Hematopoietic multipotent progenitor cell treated with erythropoietin and hydrocortisone succinate and interleukin-3 and kit ligand, for 6 days (in vitro differentiated cells): Measurements from ENCODE around the gene ARSA.
"Not testable (repeated sequence)": the region's sequence is repeated elsewhere in the genome, so short reads cannot be mapped to it uniquely, and the experiment has no call there.

Experiments used
- DNase-seq: peaks from one replicate; pipeline ENCODE4 v3.0.0-alpha.2; 2015

The ARSA gene

GRCh38 chr22:50621356-50621880 lies 6.5 kb downstream of the ARSA start:
- DNase-seq: peak; percentile 72

- no peak for DNase-seq
Observed at GRCh38 chr22:50620593-50621355, 7.2 kb downstream of the ARSA start.

- DNase-seq: not testable (repeated sequence)
Observed at GRCh38 chr22:50614296-50614695, 13.7 kb downstream of the ARSA start.

DNA sequence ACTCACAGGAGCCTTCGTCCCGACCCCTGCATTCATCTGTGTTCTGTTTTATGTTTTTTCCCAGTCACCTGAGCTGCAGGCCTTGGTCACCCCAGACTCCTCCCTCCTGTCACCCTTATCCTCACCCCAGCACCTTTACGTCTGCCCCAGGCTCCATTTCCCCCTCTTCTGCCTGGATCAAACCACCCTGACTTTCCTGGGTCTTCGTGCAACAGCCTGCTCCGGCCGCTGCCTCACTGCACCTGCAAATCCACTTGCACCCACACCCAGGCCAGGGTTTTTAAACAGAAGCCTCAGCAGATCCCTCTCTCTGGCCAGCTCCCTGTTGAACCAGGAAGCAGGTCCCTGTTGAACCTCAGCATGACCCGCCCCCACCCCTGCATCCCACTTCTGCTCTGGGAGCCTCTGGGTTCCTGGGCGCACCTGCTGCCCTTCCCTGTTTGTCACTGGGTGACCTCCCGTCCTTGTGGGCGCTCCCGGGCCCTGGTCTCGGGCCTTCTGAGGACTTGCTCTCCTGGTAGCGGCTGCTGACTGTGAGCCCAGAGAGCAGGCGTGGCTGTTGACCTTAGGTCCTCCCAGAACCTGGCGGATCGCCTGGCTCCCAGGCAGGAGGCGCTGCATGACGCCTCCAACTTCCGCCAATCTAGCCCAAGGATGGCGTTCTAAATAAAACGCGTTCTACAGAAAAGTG lies 14.5 kb downstream of the ARSA start:
- DNase-seq: no peak

- DNase-seq: peak; percentile 30
Observed at GRCh38 chr22:50612528-50613221, 15.3 kb downstream of the ARSA start.

DNA sequence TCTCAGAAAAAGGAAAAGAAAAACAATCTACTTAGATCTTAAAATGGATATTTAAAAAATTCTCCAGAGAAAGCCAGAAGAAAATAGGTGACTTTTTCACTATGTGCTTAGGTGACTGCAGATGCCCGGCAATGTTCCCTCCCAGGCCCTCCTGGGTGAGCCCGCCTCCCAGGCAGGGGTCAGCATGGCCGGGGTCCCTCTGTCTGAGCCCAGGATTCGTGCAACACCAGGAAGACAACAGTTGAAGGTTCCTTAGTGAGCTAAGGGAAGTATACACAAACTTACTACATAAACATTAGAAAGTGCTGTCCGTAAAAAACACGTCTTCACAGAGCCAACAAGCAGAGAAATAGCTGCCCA lies 15.8 kb downstream of the ARSA start:
- DNase-seq: no peak

GRCh38 chr22:50611341-50612060 lies 16.5 kb downstream of the ARSA start:
- DNase-seq: no peak

DNA sequence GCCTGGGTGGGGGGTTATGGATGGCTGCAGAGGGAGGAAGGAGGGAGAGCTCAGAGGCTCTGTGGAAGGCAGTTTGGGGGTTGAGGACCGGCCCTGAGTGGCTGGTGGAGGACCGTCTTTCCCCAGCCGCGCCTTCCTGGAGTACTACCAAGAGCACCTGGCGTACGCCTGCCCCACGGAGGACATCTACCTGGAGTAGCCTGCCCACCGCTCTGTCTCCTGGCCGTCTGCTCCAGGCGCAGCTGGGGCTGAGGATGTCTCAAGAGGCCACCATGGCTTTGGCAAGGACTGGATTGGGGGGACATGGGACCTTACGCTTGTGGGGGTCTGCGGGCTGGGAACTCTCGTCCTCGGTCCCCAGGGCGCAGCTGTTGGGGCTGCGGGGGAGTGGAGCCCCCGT lies 17.4 kb downstream of the ARSA start:
- no peak for DNase-seq

DNA sequence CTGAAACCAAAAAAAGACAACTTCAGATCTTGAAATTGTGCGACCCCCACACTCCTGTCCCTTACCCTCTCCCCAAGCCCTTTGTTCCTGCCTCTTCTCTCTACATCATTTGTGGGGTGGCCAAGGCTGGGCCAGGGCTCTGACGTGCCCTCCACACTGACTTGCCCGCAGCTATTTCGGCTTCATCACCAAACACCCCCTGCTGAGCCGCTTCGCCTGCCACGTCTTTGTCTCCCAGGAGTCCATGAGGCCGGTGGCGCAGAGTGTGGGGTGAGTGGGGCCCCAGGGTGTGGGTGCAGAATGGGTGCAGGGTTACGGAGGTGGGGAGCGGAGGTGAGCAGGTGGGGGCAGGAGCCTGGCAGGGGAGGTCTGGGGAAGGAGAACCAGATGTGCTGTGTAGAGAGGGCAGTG lies 17.9 kb downstream of the ARSA start:
- no peak for DNase-seq

GRCh38 chr22:50609599-50609998 lies 18.4 kb downstream of the ARSA start:
- DNase-seq: no peak

GRCh38 chr22:50608996-50609395 lies 19.0 kb downstream of the ARSA start:
- no peak for DNase-seq

GRCh38 chr22:50608058-50608840 lies 19.7 kb downstream of the ARSA start:
- DNase-seq: not testable (repeated sequence)

DNA sequence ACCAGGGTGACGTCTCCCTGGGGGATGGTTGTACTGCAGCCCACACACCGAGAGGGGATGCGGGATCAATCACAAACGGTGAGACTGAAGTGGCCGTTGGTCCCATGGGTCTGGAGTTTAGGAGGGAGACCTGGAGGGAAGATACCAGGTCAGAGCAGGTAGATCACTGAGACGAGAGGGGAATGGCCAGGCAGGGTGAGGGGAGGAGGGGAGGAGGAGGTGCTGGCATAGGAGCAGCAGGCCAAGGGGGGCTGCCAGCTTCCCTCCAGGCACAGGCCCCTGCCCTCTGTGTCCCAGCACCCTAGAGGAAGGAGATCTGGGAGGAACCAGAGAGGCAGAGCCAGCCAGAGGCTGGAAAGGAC lies 20.3 kb downstream of the ARSA start:
- DNase-seq: no peak

- DNase-seq: no peak
Observed at GRCh38 chr22:50606946-50607658, 20.9 kb downstream of the ARSA start.

GRCh38 chr22:50606165-50606945 lies 21.6 kb downstream of the ARSA start:
- peak; percentile 30 for DNase-seq

- DNase-seq: no peak
Observed at GRCh38 chr22:50605613-50606074, 22.3 kb downstream of the ARSA start.

DNA sequence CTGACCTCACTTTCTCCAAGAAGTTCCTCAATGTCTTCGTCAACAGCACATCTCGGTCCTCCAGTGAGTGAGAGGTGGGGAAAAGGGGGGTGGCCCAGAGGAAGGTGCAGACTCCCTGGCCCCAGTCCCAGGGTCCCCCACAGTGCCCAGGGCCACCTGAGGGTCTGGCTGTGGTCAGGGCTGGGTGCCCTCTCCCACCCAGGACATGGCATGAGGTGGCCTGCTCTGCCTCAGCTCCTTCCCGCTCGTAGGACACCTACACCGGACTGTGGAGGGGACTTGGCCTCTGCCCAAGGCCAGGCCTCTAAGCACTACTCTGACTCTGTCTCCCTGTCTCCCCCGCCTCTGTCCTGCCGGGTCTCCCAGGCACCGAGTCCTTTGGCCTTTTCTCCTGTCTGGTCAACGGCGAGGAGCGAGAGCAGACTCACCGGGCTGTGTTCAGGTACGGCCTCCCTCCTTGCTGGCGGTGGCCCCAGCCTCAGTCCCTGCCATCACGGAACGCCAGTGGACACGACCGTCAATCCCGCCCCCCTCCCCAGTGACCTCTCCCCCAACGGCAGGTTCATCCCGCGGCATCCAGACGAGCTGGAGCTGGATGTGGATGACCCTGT lies 22.8 kb downstream of the ARSA start:
- no peak for DNase-seq

GRCh38 chr22:50604256-50605001 lies 23.5 kb downstream of the ARSA start:
- DNase-seq: no peak

DNA sequence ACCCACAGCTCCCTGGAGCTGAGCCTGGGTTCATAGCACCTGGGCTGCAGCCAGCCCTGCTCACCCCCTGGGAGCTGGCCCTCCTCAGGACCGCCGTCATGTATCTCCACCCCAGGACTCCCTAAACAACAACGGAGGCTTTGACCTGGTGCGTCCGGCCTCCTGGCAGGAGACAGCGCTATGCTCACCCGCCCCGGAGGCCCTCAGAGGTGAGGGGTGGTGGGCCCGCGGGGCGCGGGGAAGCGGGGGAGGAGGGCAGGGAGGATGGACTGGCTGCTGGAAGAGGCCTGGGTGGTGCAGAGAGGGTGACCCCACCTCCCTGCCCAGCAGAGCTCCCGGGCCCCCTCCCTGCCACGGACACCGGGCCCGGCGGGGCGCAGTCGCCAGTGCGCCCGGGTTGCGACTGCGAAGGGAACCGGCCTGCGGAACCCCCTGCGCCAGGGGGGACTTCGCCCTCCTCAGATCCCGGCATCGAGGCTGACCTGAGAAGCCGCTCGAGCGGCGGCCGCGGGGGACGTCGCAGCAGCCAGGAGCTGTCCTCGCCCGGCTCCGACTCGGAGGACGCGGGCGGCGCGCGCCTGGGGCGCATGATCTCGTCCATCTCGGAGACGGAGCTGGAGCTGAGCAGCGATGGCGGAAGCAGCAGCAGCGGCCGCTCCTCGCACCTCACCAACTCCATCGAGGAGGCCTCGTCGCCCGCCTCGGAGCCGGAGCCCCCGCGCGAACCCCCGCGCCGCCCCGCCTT lies 24.3 kb downstream of the ARSA start:
- no peak for DNase-seq
